Left hindlimb (tissue), 1 donor: ENCODE data around the gene ZBTB16.

Experiments used
- DNase-seq: peaks from one replicate; pipeline ENCODE4 v3.0.0-alpha.2; 2018

Gene ZBTB16

GRCh38 chr11:114088216-114088615 lies 28.7 kb downstream of the ZBTB16 start:
- DNase-seq, result no peak

GRCh38 chr11:114088836-114089235 lies 29.3 kb downstream of the ZBTB16 start:
- DNase-seq, result no peak

GRCh38 chr11:114089748-114090147 lies 30.2 kb downstream of the ZBTB16 start:
- no peak for DNase-seq

- DNase-seq, result peak; percentile 55
Observed at GRCh38 chr11:114090225-114090910, 30.9 kb downstream of the ZBTB16 start.

DNA sequence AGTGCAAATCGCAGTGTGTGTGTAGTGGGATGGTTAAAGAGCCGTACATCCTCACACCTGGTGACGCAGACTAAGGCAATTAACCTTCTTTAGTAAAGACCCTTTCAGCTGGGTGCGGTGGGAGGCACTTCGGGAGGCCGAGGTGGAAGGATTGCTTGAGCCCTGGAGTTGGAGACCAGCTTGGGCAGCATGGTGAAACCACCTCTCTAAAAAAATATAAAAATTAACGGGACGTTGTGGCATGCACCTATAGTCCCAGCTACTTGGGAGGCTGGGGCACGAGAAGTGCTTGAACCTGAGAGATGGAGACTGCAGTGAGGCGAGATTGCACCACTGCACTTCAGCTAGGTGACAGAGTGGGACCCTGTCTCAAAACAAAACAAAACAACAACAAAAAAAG lies 31.5 kb downstream of the ZBTB16 start:
- no peak for DNase-seq

DNA sequence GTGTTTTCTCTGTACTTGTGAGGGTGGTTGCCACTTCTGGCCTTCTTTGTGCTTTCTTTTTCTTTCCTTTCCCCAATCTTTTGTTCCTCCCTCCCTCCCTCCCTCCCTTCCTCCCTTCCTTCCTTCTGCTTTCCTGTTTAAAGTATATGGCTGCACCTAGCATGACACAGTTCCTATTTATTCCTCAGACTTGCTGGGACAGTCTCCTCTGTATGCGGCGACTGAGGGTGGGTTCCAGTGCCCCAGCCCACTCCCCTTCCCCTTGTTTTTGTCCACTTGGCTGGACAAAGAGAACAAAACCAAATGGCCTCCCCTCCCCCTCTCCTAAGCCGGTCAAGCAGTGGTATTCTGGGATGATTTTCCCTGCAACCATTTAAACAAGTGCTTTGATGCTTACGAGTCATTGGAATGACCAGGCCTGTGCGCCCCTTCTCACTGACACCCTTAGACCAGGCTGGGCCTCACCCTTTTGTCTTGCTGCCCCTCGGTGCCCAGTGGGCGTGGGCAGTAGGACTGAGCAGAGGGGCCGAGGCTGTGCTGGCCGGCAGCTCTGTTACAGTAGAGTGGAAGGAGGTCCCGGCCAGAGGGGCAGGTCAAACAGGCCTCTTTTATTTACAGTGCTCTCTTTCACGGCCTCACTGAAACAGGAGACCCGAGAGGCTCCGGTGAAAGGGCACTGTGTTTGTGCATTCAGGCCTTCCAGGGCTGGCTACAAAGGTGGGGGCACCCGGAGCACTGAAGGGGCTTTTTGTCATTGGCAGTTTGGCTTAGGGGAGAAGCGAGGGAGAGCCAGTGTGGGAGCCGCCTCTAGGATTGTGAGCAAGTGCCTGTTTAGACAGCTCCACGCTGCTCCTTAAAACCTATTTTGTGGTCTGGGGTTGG lies 32.2 kb downstream of the ZBTB16 start:
- DNase-seq, result peak; percentile 56

DNA sequence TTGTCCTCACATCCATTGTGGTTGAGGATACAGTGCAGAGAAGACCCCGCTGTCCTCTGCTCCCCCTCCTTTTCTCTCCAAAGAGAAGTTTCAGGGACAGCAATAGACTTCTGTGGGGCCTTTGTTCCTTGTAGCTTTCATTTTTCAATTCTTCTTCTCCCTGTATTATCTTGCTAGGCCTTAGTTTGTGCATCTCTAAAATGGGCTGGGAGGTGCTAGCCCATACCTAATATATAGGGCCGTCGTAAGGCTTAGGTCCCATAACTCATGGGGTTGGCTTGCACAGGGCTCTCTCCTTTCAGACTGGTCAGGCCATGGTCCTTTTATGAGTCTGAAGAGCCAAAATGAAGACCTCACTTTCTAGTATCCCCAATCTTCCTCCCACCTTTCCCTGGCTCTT lies 33.0 kb downstream of the ZBTB16 start:
- no peak for DNase-seq

DNA sequence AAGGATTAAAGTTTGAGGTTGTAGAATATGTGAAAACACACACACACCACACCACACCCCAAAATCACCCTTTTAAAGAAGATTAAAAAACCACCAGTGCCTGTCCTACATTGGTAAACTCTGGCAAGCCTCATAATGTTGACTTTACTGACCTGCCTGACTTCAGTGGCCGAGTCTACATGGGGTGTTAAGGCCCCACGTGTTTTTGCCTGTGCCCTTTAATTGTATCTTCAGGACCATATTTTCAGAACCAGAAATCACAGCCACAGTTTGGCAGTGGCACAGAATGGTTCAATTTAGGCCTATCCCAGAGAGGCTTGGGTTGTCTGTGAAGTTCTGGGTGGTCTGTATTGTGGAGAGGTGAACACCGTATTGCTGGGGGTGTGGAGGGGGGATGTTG lies 33.4 kb downstream of the ZBTB16 start:
- DNase-seq, result no peak

- no peak for DNase-seq
Observed at GRCh38 chr11:114094516-114094915, 35.0 kb downstream of the ZBTB16 start.

- DNase-seq, result no peak
Observed at GRCh38 chr11:114095899-114096298, 36.4 kb downstream of the ZBTB16 start.

- no peak for DNase-seq
Observed at GRCh38 chr11:114097832-114098231, 38.3 kb downstream of the ZBTB16 start.

DNA sequence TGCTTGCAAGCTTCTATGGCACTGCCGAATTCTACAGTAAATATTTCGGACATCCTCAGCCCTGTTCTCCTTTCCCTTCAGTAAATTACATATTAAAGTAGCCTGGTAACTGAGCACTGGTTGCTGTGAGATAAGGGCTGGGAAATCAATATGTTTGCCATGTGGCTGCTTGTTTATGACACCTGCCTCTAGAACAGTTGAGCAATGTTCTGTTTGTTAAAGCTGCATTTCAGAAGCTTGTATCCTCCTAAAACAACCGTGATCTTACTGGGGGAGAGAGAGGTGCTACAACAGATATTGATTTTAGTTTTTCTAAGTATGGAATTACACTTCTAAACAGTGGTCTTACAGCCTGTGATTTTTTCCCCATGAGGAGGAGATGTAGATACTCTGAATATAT lies 39.4 kb downstream of the ZBTB16 start:
- no peak for DNase-seq

- DNase-seq, result no peak
Observed at GRCh38 chr11:114099392-114100178, 40.1 kb downstream of the ZBTB16 start.

DNA sequence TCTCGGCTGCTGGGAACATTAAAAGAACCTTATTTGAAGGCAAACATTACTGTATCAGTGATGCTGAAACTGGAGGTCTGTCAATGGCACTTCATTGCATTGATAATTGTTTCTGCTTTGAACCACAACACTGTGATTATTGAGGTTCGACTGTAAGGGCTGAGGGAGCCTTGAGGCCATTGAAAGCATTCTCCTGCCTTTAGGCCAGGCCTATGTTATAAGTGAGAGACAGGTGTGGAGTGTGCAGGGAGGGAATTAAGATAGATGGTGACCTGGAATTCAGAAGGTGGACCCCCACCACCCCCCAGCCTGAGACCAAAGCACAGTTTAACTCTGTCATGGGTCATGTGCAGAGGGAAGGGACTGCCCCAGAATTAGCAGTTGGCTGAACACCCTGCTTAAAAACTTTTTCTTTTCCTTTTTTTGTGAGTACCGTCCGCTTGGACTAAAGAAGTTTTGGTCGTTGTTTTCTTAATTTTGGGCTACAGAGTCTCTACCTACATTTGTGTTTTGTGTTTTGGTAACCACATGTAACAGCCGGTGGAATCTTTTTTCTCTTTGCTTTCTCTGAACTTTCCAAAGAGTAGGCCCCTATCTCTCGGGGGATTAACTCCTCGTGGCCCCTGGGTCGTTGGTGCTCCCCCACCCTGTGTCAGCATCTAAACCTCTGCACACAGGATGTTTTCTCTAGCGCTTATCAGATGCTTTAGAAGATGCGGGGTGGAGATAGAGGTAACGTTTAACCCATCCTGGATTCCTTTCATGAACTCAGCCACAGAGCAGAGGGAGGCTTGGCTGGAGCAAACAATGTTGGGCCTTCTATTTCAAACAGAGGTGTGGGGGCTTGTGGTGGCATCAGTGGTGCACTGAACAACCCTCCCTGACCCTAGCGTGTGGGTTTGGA lies 43.7 kb downstream of the ZBTB16 start:
- DNase-seq, result no peak

GRCh38 chr11:114105611-114106010 lies 46.1 kb downstream of the ZBTB16 start:
- no peak for DNase-seq

- no peak for DNase-seq
Observed at GRCh38 chr11:114106047-114106446, 46.5 kb downstream of the ZBTB16 start.

DNA sequence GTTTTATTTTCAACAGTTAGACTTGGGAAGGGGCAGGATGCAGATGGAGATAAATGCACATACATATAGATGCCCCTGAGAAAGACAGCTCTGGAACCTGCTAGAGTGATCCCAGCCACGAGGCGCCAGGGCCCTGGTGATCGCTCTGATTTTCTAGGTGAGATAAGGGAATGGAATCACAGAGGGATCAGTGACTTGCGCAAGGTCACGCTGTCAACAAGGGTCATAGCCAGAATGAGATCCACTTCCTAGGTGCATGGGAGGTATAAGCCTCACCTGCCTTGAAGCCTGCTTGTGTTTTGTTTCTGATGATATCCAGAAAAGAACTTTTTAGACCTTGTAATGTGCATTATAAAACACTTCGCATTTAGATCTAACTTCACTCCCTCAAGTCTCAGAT lies 47.5 kb downstream of the ZBTB16 start:
- DNase-seq, result no peak

DNA sequence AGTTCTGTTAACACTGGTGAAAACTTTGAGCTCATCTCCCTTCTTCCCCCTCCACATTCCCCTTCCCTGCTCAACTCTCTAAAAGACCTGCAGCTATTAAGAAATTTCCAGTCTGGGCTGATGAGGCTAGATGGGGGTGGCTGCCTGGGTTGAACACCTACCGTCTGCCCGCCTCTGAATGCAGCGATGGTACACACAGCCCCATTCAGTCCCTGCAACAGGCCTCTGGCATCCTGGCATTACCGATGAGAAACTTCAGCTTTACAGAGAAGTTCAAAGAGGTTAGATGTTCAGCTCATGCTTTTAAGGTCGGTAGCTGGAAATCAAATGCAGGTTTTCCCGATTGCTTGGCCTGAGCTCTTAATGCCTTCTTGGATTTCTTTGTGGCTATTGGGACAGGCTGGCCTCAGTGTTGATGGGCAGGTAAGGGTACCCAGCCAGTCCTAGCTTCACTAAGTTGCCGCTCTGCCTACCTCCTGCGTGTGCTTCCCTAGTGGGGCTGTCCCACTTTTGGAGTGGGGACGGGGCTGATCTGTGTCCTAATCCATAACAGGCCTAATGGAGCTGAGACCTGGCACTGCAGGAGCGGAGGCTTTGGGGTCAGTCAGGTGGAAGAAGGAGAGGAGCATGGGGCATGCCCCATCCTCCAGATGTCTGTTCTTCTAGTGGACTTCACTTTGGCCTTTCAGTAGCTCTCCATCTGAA lies 49.1 kb downstream of the ZBTB16 start:
- no peak for DNase-seq

GRCh38 chr11:114109206-114110090 lies 49.9 kb downstream of the ZBTB16 start:
- DNase-seq, result no peak

DNA sequence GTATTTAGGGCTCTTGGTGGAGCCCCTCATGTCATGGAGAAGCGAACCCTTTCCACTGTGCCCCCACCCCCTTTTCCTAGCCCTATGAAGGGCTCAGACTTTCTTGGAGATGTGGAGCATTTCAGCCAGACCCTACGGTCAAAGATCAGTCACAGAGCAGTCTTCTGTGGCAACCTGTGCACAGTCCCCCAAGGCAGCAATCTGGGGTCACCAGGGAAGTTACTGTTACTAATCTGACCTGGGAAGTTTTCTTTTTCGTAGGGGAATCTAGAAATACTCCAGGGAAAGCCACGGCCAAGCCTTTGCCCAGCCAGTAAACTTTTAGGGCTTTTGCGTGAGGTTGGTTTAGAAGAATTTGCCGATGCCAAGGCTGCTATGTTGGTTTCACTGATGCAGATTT lies 50.6 kb downstream of the ZBTB16 start:
- DNase-seq, result no peak
